K562 (cell line): ENCODE data around the gene EGFL7. TPM values are rescaled to one million over a fixed set of nuclear protein-coding genes. Genes with fewer than 3 reads are reported as not detected.
A peak's percentile ranks its signal among the peaks of the same experiment; 100 is the strongest.

Source experiments
- ARID1B ChIP-seq: fragments of 450-650 bp; IDR thresholded peaks from 2 replicates; pipeline ENCODE4 v1.6.1; 2016; ENCODE audit warnings: antibody characterized with exemption, mild to moderate bottlenecking, inconsistent platforms
- CHCHD3 ChIP-seq: fragments of 250-450 bp; sonication (Bioruptor Pico); IDR thresholded peaks from 2 replicates; pipeline ENCODE4 v2.1.2; 2022; ENCODE audit warnings: mild to moderate bottlenecking
- ETV1 ChIP-seq: fragments of 450-650 bp; conservative IDR thresholded peaks from 2 replicates; pipeline ENCODE4 v1.6.1; 2016; ENCODE audit warnings: missing genetic modification characterization, control low read depth, low read depth, missing compliant biosample characterization
- GTF2E2 ChIP-seq: fragments of 200-800 bp; sonication (Bioruptor generic); IDR thresholded peaks from 2 replicates; pipeline ENCODE4 v1.6.1; 2016; ENCODE audit warnings: missing genetic modification characterization, missing compliant biosample characterization
- HDAC8 ChIP-seq: fragments of 450-650 bp; IDR thresholded peaks from 2 replicates; pipeline ENCODE4 v1.6.1; 2016; ENCODE audit warnings: mild to moderate bottlenecking, missing genetic modification characterization, moderate library complexity, missing compliant biosample characterization
- HNRNPK ChIP-seq: fragments of 200-400 bp; formaldehyde crosslinking; IDR thresholded peaks from one replicate; pipeline ENCODE4 v1.6.1; 2018; ENCODE audit warnings: mild to moderate bottlenecking, low read depth, low read length; ENCODE audit not compliant: poor library complexity, severe bottlenecking
- KAT8 ChIP-seq: fragments of 450-650 bp; IDR thresholded peaks from 2 replicates; pipeline ENCODE4 v1.6.1; 2016; ENCODE audit warnings: low read depth, mild to moderate bottlenecking
- MYC ChIP-seq, 2 experiments: fragments of 250-450 bp in 1 of 2; sonication (Bioruptor Pico) in 1 of 2; IDR thresholded peaks; 2 replicates each; pipeline versions ENCODE4 v1.5.1 to v1.6.1; 2012 to 2021; ENCODE audit warnings: low read depth in 2 of 2, borderline replicate concordance in 1 of 2, improper control_type of control experiment in 1 of 2, low read length in 1 of 2, mild to moderate bottlenecking in 1 of 2, moderate library complexity in 1 of 2
- MYNN ChIP-seq, 2 experiments: sonication (generic); formaldehyde crosslinking in 1 of 2; IDR thresholded peaks; 2 replicates each; pipeline versions ENCODE4 v1.5.0 to v1.6.1; 2016 to 2020; ENCODE audit warnings: antibody characterized with exemption in 1 of 2, missing genetic modification reagents in 1 of 2
- RBM14 ChIP-seq: fragments of 200-400 bp; formaldehyde crosslinking; IDR thresholded peaks from 2 replicates; pipeline ENCODE4 v1.6.1; 2018; ENCODE audit warnings: low read depth, mild to moderate bottlenecking, low read length, moderate library complexity, borderline replicate concordance; ENCODE audit not compliant: insufficient read depth
- SAP30 ChIP-seq: fragments of 200-600 bp; sonication (generic); IDR thresholded peaks from 2 replicates; pipeline ENCODE4 v1.6.1; 2012; ENCODE audit warnings: borderline replicate concordance, low read depth, mild to moderate bottlenecking, moderate library complexity, low read length, control low read depth, inconsistent platforms; ENCODE audit not compliant: insufficient read depth, poor library complexity, severe bottlenecking
- SRF ChIP-seq, 2 experiments: fragments of 250-450, 450-650 bp in 1 of 2; sonication (Bioruptor Pico) in 1 of 2; sonication (generic) in 1 of 2; formaldehyde crosslinking; IDR thresholded peaks; 2 replicates each; pipeline versions ENCODE4 v1.5.0 to v1.5.1; 2020 to 2022; ENCODE audit warnings: mild to moderate bottlenecking in 1 of 2, missing genetic modification reagents in 1 of 2
- ZNF121 ChIP-seq: sonication (generic); formaldehyde crosslinking; conservative IDR thresholded peaks from 2 replicates; pipeline ENCODE4 v1.8.0; 2022; ENCODE audit warnings: missing genetic modification reagents
- ZNF146 ChIP-seq: IDR thresholded peaks from one replicate; pipeline ENCODE4 v1.6.1; 2018; ENCODE audit warnings: missing compliant biosample characterization; ENCODE audit not compliant: unreplicated experiment
- ZNF445 ChIP-seq: fragments of 250-450 bp; sonication (Bioruptor Pico); IDR thresholded peaks from 2 replicates; pipeline ENCODE4 v1.4.0; 2020; ENCODE audit warnings: low read depth, mild to moderate bottlenecking, moderate library complexity
- ZNF507 ChIP-seq: conservative IDR thresholded peaks from 2 replicates; pipeline ENCODE4 v1.6.1; 2017; ENCODE audit warnings: missing genetic modification characterization, missing compliant biosample characterization
- polyA plus RNA-seq, 8 experiments: library from polyadenylated mRNA; depleted of rRNA in 4 of 8; stranded (reverse) in 5 of 8; unstranded in 3 of 8; fragments of >200 nt; fragmentation: Nextera tagmentation in 2 of 8; fragmentation: Illumina TruSeq in 1 of 8; extraction: Ambion mirVana in 2 of 8; extraction: Trizol in 1 of 8; gene quantifications; 2 replicates each; pipeline versions ENCODE4 v1.2.1 to v1.2.3, GENCODE V29; 2011 to 2014; ENCODE audit warnings: inconsistent platforms in 1 of 8, missing spikeins in 1 of 8
- total RNA-seq, 7 experiments: library from RNA; depleted of rRNA in 6 of 7; stranded (reverse); fragments of >200 nt in 6 of 7; fragmentation: Illumina TruSeq in 2 of 7; extraction: Trizol in 2 of 7; gene quantifications; 2 replicates each; pipeline versions ENCODE4 v1.2.1 to v1.2.3, GENCODE V29; 2011 to 2021; ENCODE audit warnings: low replicate concordance in 1 of 7
- TF ChIP-seq, protein P1 (sequence below): fragments of 450-650 bp; formaldehyde crosslinking; IDR thresholded peaks from 2 replicates; pipeline ENCODE4 v1.4.0; 2020; ENCODE audit warnings: mild to moderate bottlenecking, mixed read lengths
- TF ChIP-seq, protein P2 (sequence below): fragments of 200-800 bp; sonication (Bioruptor generic); IDR thresholded peaks from 2 replicates; pipeline ENCODE4 v1.6.1; 2017; ENCODE audit warnings: missing genetic modification characterization, missing compliant biosample characterization
- TF ChIP-seq, protein P3 (sequence below): fragments of 450-650 bp; conservative IDR thresholded peaks from 2 replicates; pipeline ENCODE4 v1.6.1; 2016; ENCODE audit warnings: missing genetic modification characterization, low read depth, mild to moderate bottlenecking, control low read depth, missing compliant biosample characterization
- TF ChIP-seq, protein P4 (sequence below): fragments of 250-450 bp; sonication (Bioruptor Pico); IDR thresholded peaks from 2 replicates; pipeline ENCODE4 v1.4.0; 2020; ENCODE audit warnings: borderline replicate concordance

The EGFL7 gene
- total and polyA plus RNA-seq, 9 of the 15 experiments (the other 6 are each of a cell fraction or from before 2014, with no cell fraction given): 1.5 to 286 (median 55.5) TPM

DNA sequence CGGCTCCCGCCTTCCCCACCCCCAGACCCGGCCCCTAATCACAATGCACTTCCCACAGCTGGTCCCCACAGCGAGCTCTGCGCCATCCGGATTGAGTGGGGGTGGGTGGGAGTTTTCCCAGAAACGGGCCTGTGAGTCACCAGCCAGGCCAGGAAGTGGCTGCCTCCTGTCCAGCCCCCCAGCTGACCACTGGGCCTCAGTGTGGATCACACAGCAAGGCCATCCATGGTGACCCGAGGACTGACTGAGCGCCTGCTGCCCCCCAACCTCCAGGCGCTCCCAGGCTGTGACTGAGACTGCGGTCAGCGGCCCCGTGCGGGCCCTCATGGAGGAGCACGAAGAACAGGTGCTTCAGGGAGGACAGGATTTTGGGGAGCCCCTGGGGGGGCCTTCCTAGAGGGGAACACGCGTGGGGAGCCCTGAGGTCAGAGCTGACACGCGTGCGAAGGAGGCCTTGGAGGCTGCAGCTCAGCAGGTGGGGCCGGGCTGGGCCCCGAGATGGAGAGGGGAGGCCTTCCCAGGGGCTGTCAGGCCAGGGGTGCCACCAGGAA is 48.3 kb upstream of the EGFL7 start (continued):
- TF ChIP-seq, protein P1, sequence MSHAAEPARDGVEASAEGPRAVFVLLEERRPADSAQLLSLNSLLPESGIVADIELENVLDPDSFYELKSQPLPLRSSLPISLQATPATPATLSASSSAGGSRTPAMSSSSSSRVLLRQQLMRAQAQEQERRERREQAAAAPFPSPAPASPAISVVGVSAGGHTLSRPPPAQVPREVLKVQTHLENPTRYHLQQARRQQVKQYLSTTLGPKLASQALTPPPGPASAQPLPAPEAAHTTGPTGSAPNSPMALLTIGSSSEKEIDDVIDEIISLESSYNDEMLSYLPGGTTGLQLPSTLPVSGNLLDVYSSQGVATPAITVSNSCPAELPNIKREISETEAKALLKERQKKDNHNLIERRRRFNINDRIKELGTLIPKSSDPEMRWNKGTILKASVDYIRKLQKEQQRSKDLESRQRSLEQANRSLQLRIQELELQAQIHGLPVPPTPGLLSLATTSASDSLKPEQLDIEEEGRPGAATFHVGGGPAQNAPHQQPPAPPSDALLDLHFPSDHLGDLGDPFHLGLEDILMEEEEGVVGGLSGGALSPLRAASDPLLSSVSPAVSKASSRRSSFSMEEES (CRISPR knock-in tag): no peak
- TF ChIP-seq, protein P2, sequence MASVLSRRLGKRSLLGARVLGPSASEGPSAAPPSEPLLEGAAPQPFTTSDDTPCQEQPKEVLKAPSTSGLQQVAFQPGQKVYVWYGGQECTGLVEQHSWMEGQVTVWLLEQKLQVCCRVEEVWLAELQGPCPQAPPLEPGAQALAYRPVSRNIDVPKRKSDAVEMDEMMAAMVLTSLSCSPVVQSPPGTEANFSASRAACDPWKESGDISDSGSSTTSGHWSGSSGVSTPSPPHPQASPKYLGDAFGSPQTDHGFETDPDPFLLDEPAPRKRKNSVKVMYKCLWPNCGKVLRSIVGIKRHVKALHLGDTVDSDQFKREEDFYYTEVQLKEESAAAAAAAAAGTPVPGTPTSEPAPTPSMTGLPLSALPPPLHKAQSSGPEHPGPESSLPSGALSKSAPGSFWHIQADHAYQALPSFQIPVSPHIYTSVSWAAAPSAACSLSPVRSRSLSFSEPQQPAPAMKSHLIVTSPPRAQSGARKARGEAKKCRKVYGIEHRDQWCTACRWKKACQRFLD (CRISPR knock-in tag): peak; percentile 72
- TF ChIP-seq SRF (CRISPR knock-in tag; IDR thresholded peaks at IDR 0.05) (no peak), ZNF507 (no peak), MYNN (IDR thresholded peaks at IDR 0.05) (no peak), MYNN (CRISPR knock-in tag; IDR thresholded peaks at IDR 0.05) (no peak), HNRNPK (no peak), ARID1B (peak; percentile 79), ETV1 (tag) (peak; percentile 68; the same call in 1 of the 2 replicates), GTF2E2 (tag) (0 out of 2 replicates have a peak, but pooled peaks have one; percentile 21), RBM14 (no peak), HDAC8 (tag) (no peak), ZNF445 (CRISPR knock-in tag) (no peak), KAT8 (no peak), MYC (IDR thresholded peaks at IDR 0.05; ENCODE audit: low read depth, low read length) (0 out of 2 replicates have a peak, but pooled peaks have one; percentile 40), MYC (CRISPR knock-in tag; IDR thresholded peaks at IDR 0.05; ENCODE audit: borderline replicate concordance, low read depth) (0 out of 2 replicates have a peak, but pooled peaks have one; percentile 15), ZNF121 (CRISPR knock-in tag) (no peak), ZNF146 (CRISPR knock-in tag) (no peak), CHCHD3 (CRISPR knock-in tag) (no peak), SAP30 (no peak)
- TF ChIP-seq, protein P3, sequence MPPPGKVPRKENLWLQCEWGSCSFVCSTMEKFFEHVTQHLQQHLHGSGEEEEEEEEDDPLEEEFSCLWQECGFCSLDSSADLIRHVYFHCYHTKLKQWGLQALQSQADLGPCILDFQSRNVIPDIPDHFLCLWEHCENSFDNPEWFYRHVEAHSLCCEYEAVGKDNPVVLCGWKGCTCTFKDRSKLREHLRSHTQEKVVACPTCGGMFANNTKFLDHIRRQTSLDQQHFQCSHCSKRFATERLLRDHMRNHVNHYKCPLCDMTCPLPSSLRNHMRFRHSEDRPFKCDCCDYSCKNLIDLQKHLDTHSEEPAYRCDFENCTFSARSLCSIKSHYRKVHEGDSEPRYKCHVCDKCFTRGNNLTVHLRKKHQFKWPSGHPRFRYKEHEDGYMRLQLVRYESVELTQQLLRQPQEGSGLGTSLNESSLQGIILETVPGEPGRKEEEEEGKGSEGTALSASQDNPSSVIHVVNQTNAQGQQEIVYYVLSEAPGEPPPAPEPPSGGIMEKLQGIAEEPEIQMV (tag): no peak
- TF ChIP-seq, protein P4, sequence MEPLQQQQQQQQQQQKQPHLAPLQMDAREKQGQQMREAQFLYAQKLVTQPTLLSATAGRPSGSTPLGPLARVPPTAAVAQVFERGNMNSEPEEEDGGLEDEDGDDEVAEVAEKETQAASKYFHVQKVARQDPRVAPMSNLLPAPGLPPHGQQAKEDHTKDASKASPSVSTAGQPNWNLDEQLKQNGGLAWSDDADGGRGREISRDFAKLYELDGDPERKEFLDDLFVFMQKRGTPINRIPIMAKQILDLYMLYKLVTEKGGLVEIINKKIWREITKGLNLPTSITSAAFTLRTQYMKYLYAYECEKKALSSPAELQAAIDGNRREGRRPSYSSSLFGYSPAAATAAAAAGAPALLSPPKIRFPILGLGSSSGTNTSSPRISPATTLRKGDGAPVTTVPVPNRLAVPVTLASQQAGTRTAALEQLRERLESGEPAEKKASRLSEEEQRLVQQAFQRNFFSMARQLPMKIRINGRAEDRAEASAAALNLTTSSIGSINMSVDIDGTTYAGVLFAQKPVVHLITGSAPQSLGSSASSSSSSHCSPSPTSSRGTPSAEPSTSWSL (CRISPR knock-in tag): no peak
